ENCODE data around the gene CABP1. TPM values are rescaled to one million over a fixed set of nuclear protein-coding genes. Genes with fewer than 3 reads are reported as not detected.
A peak's percentile ranks its signal among the peaks of the same experiment; 100 is the strongest.
"Not testable (repeated sequence)": the region's sequence is repeated elsewhere in the genome, so short reads cannot be mapped to it uniquely, and the experiment has no call there.

CABP1 gene
- total RNA-seq, 1 donor from 2014 or later = not detected

- DNase-seq (ENCODE audit: low spot score); intact Hi-C loops (cut with micrococcal nuclease); H3K36me3 Mint-ChIP-seq (ENCODE audit: low read depth); H3K4me1 Mint-ChIP-seq (ENCODE audit: low read depth); H3K9me3 Mint-ChIP-seq; H3K4me3 Mint-ChIP-seq; H3K27ac Mint-ChIP-seq: not testable (repeated sequence)
- peaks cover 23% of the 10 kb centered on the region for H3K27me3 Mint-ChIP-seq (ENCODE audit: insufficient read depth)
Observed at GRCh38 chr12:120617193-120617592, 23.2 kb upstream of the CABP1 start.

- H3K4me3 Mint-ChIP-seq; H3K4me1 Mint-ChIP-seq (ENCODE audit: low read depth); H3K27ac Mint-ChIP-seq; intact Hi-C loops (cut with micrococcal nuclease); H3K36me3 Mint-ChIP-seq (ENCODE audit: low read depth); DNase-seq (ENCODE audit: low spot score); H3K9me3 Mint-ChIP-seq: not testable (repeated sequence)
- H3K27me3 Mint-ChIP-seq (ENCODE audit: insufficient read depth) = peaks cover 23% of the 10 kb centered on the region
Observed at GRCh38 chr12:120617767-120618166, 22.7 kb upstream of the CABP1 start.

GRCh38 chr12:120618954-120619615, 21.3 kb upstream of the CABP1 start:
- DNase-seq (ENCODE audit: low spot score) = no peak
- intact Hi-C loops (cut with micrococcal nuclease) = no loop called here
- peaks cover 26% of the 10 kb centered on the region for H3K27me3 Mint-ChIP-seq (ENCODE audit: insufficient read depth)
- no peaks in the 10 kb centered on the region for H3K9me3 Mint-ChIP-seq
- H3K4me1 Mint-ChIP-seq (ENCODE audit: low read depth) = peaks cover 6% of the 10 kb centered on the region
- H3K36me3 Mint-ChIP-seq (ENCODE audit: low read depth) = no peaks in the 10 kb centered on the region
- H3K27ac Mint-ChIP-seq = no peak overlapping the region
- no peak overlapping the region for H3K4me3 Mint-ChIP-seq

- Mint-ChIP-seq H3K27ac (no peak overlapping the region), H3K9me3 (no peaks in the 10 kb centered on the region), H3K27me3 (ENCODE audit: insufficient read depth) (peaks cover 30% of the 10 kb centered on the region), H3K36me3 (ENCODE audit: low read depth) (no peaks in the 10 kb centered on the region), H3K4me1 (ENCODE audit: low read depth) (peaks cover 6% of the 10 kb centered on the region), H3K4me3 (no peak overlapping the region)
- intact Hi-C loops (cut with micrococcal nuclease) = no loop called here
- no peak for DNase-seq (ENCODE audit: low spot score)
Observed at GRCh38 chr12:120620624-120621023, 19.8 kb upstream of the CABP1 start.

GRCh38 chr12:120625557-120626419, 14.6 kb upstream of the CABP1 start:
- no peaks in the 10 kb centered on the region for H3K36me3 Mint-ChIP-seq (ENCODE audit: low read depth)
- H3K4me1 Mint-ChIP-seq (ENCODE audit: low read depth) = no peaks in the 10 kb centered on the region
- H3K27me3 Mint-ChIP-seq (ENCODE audit: insufficient read depth) = peaks cover 16% of the 10 kb centered on the region
- DNase-seq (ENCODE audit: low spot score) = no peak
- H3K27ac Mint-ChIP-seq = no peak overlapping the region
- intact Hi-C loops (cut with micrococcal nuclease) = no loop called here
- no peak overlapping the region for H3K4me3 Mint-ChIP-seq
- H3K9me3 Mint-ChIP-seq = no peaks in the 10 kb centered on the region

GRCh38 chr12:120628919-120629318, 11.5 kb upstream of the CABP1 start:
- DNase-seq (ENCODE audit: low spot score) = no peak
- Mint-ChIP-seq H3K4me1 (ENCODE audit: low read depth) (no peaks in the 10 kb centered on the region), H3K27ac (no peak overlapping the region), H3K36me3 (ENCODE audit: low read depth) (no peaks in the 10 kb centered on the region), H3K4me3 (no peak overlapping the region), H3K9me3 (no peaks in the 10 kb centered on the region), H3K27me3 (ENCODE audit: insufficient read depth) (peaks cover 8% of the 10 kb centered on the region)
- intact Hi-C loops (cut with micrococcal nuclease) = no loop called here

- Mint-ChIP-seq H3K4me3 (no peak overlapping the region), H3K27me3 (ENCODE audit: insufficient read depth) (peaks cover 10% of the 10 kb centered on the region), H3K27ac (no peak overlapping the region), H3K36me3 (ENCODE audit: low read depth) (no peaks in the 10 kb centered on the region), H3K9me3 (no peaks in the 10 kb centered on the region), H3K4me1 (ENCODE audit: low read depth) (no peaks in the 10 kb centered on the region)
- intact Hi-C loops (cut with micrococcal nuclease) = no loop called here
- DNase-seq (ENCODE audit: low spot score) = no peak
Observed at GRCh38 chr12:120630104-120630892, 10.1 kb upstream of the CABP1 start.

GRCh38 chr12:120631097-120631496, 9.3 kb upstream of the CABP1 start:
- no peaks in the 10 kb centered on the region for H3K4me1 Mint-ChIP-seq (ENCODE audit: low read depth)
- H3K36me3 Mint-ChIP-seq (ENCODE audit: low read depth) = no peaks in the 10 kb centered on the region
- no peak overlapping the region for H3K27ac Mint-ChIP-seq
- no peaks in the 10 kb centered on the region for H3K9me3 Mint-ChIP-seq
- no peak for DNase-seq (ENCODE audit: low spot score)
- intact Hi-C loops (cut with micrococcal nuclease) = no loop called here
- no peak overlapping the region for H3K4me3 Mint-ChIP-seq
- H3K27me3 Mint-ChIP-seq (ENCODE audit: insufficient read depth) = peaks cover 11% of the 10 kb centered on the region

- H3K4me1 Mint-ChIP-seq (ENCODE audit: low read depth) = peaks cover 10% of the 10 kb centered on the region
- H3K27me3 Mint-ChIP-seq (ENCODE audit: insufficient read depth) = peaks cover 45% of the 10 kb centered on the region
- peak overlapping the region; percentile 66 for H3K4me3 Mint-ChIP-seq
- intact Hi-C loops (cut with micrococcal nuclease) = loop anchor here (1.0 to 10.0 kb wide), 4 partner anchors 8 to 454 kb away; no protein-coding TSS in a partner anchor
- H3K27ac Mint-ChIP-seq = no peak overlapping the region
- H3K9me3 Mint-ChIP-seq = no peaks in the 10 kb centered on the region
- H3K36me3 Mint-ChIP-seq (ENCODE audit: low read depth) = no peaks in the 10 kb centered on the region
- peak; percentile 49 for DNase-seq (ENCODE audit: low spot score)
Observed at GRCh38 chr12:120640861-120641833, 721 bp downstream of the CABP1 start.

- peaks cover 42% of the 10 kb centered on the region for H3K27me3 Mint-ChIP-seq (ENCODE audit: insufficient read depth)
- H3K4me3 Mint-ChIP-seq = peak overlapping the region; percentile 66
- no peaks in the 10 kb centered on the region for H3K36me3 Mint-ChIP-seq (ENCODE audit: low read depth)
- intact Hi-C loops (cut with micrococcal nuclease) = loop anchor here (10.0 kb wide), 2 partner anchors 213 to 453 kb away; no protein-coding TSS in a partner anchor
- H3K27ac Mint-ChIP-seq = no peak overlapping the region
- H3K4me1 Mint-ChIP-seq (ENCODE audit: low read depth) = peaks cover 15% of the 10 kb centered on the region
- no peaks in the 10 kb centered on the region for H3K9me3 Mint-ChIP-seq
- no peak for DNase-seq (ENCODE audit: low spot score)
Observed at GRCh38 chr12:120642121-120642520, 1.7 kb downstream of the CABP1 start.

- Mint-ChIP-seq H3K9me3 (no peaks in the 10 kb centered on the region), H3K36me3 (ENCODE audit: low read depth) (no peaks in the 10 kb centered on the region), H3K27ac (no peak overlapping the region), H3K4me3 (no peak overlapping the region), H3K27me3 (ENCODE audit: insufficient read depth) (peaks cover 41% of the 10 kb centered on the region), H3K4me1 (ENCODE audit: low read depth) (peaks cover 17% of the 10 kb centered on the region)
- intact Hi-C loops (cut with micrococcal nuclease) = loop anchor here (10.0 kb wide), 2 partner anchors 212 to 452 kb away; no protein-coding TSS in a partner anchor
- DNase-seq (ENCODE audit: low spot score) = no peak
Observed at GRCh38 chr12:120642826-120643225, 2.4 kb downstream of the CABP1 start.

GRCh38 chr12:120643574-120643973, 3.1 kb downstream of the CABP1 start:
- Mint-ChIP-seq H3K4me1 (ENCODE audit: low read depth) (peaks cover 17% of the 10 kb centered on the region), H3K27ac (no peak overlapping the region), H3K9me3 (no peaks in the 10 kb centered on the region), H3K36me3 (ENCODE audit: low read depth) (no peaks in the 10 kb centered on the region), H3K27me3 (ENCODE audit: insufficient read depth) (peaks cover 42% of the 10 kb centered on the region), H3K4me3 (no peak overlapping the region)
- intact Hi-C loops (cut with micrococcal nuclease) = loop anchor here (10.0 kb wide), 2 partner anchors 211 to 451 kb away; no protein-coding TSS in a partner anchor
- no peak for DNase-seq (ENCODE audit: low spot score)

Data from activated T-helper 1 cell treated with anti-CD3 and anti-CD28 coated beads, Interleukin-12 subunit alpha, Interleukin-12 subunit beta, Interleukin-2, Interleukin-4 antibody, amounts not matched to agents 30 ng/mL and 10 ng/mL and 1 ng/mL, durations not matched to agents 14 hours and 24 hours and 36 hours (primary cell).